ENCODE measurements around the gene ZBTB46.

Gene ZBTB46

DNA sequence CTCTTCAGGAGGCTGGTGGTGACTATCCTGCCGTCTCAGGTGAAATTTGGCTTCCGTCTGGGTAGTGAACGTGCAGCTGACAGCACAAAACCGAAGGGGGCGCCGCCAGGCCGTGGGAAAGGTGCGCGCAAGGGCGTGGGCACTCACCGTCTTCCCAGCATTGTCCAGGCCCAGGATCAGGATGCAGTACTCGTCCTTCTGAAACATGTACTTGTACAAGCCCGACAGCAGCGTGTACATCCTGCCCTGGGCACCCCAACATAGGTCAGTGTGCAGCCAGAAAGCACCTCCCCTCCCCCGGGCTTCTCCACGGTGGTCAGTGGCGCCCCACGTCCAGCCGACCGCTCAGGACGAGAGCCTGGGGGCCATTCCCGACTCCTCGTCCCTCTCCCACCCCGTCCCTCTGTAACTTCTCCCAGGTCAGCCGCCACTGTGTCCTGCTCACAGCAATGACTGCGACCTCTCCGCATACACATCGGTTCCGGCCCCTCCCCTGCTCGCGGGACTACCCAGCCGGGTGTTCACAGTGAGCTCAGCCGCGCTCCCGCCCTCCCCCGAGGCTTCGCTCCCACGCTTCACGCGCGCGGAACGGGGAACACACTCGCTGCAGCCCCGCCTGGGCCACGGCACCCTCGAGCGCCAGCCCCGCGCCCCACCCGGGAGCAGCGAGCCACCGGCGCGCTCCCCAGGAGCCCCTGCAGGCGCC is 124.1 kb downstream of the ZBTB46 start:
- H3K27me3 Mint-ChIP-seq: no peaks in the 10 kb centered on the region
- peaks cover 46% of the 10 kb centered on the region for H3K4me1 Mint-ChIP-seq
- H3K27ac Mint-ChIP-seq (ENCODE audit: low read depth): peak overlapping the region; percentile 82
- no peaks in the 10 kb centered on the region for H3K9me3 Mint-ChIP-seq
- peak overlapping the region; percentile 84 for H3K4me3 Mint-ChIP-seq
- peak; percentile 41 to 44 for DNase-seq (ENCODE audit: low spot score in 2 of 2)
- peak; percentile 66 for ATAC-seq (replicated peaks; ENCODE audit: extremely low read depth, poor library complexity, severe bottlenecking)
- H3K36me3 Mint-ChIP-seq (ENCODE audit: insufficient read depth): peaks cover 45% of the 10 kb centered on the region

DNA sequence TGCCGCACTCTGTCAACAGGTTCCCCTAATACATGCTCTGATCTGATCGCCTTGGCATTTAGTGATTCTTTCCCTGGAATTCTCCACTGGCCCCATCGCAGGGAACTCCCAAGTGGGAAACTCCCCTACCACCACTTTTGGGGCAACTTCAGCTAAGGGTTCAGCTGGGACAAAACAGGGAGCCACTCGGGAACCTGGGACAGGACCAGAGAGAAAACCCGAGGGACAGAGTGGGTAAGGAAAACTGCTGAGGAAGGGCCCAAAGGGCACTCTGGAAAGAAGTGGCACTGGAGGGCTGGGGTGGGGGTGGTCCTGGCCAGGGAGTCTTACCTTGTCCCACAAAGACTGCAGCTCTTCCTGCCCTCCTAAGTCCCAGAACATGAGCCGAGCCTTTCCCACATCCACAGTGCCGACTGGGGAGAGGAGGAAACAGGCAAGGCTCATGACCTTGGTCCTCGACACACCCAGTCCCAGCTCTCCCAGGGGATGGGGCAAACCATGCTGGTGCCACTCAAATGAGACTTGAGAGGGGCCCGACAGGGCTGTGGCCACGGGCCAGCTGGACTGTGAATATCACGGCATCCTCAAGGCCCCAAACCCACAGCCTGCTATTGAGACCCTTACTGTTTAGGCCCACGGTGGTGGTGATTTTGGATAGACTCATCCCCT is 124.9 kb downstream of the ZBTB46 start:
- Mint-ChIP-seq H3K9me3 (no peaks in the 10 kb centered on the region), H3K27me3 (no peaks in the 10 kb centered on the region), H3K36me3 (ENCODE audit: insufficient read depth) (peaks cover 39% of the 10 kb centered on the region), H3K27ac (ENCODE audit: low read depth) (peak overlapping the region; percentile 82), H3K4me3 (peak overlapping the region; percentile 84), H3K4me1 (peaks cover 49% of the 10 kb centered on the region)
- DNase-seq (ENCODE audit: low spot score in 2 of 2) (no peak), ATAC-seq (replicated peaks; ENCODE audit: extremely low read depth, poor library complexity, severe bottlenecking) (no peak)

DNA sequence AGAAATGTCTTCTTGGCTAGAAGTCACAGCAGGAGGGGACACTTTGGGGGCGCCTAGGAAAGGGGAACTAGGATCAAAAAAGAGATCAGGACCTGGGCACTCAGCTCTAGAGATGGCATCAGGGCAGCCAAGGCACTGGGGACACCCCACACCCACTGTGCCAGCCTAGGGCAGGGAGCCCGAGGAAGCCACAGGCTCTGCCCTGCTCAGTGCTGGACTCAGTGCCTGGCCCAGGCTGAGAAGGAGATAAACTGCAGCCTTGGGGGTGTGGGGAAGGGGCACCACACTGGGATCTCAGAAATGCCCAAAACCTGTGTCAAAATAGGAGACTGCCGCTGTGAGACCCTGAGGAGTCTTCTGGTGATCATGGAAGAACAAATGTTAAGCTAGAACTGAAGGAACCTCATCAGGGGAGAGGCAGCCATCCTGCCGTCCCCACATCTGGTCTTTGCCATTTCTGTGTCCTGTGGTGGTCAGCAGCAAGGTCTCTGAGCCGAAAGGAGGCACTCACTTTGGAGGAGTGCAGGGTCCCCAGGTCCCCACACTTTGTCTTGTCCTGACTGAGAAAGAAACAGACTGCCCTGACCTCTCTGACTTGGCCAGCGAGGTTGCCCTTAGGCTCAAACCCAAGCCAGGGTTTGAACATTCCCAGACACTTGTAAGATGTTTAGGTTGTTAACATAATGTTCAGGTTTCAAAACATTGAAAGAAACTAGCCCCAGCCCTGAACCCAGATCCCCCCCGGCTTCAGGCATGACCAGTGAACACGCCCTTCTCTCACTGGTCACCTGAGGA is 125.6 kb downstream of the ZBTB46 start:
- Mint-ChIP-seq H3K27ac (ENCODE audit: low read depth) (no peak overlapping the region), H3K4me3 (peak overlapping the region; percentile 5), H3K27me3 (no peaks in the 10 kb centered on the region), H3K36me3 (ENCODE audit: insufficient read depth) (peaks cover 32% of the 10 kb centered on the region), H3K4me1 (peaks cover 45% of the 10 kb centered on the region), H3K9me3 (no peaks in the 10 kb centered on the region)
- ATAC-seq (replicated peaks; ENCODE audit: extremely low read depth, poor library complexity, severe bottlenecking): no peak
- no peak for DNase-seq (ENCODE audit: low spot score in 2 of 2)

DNA sequence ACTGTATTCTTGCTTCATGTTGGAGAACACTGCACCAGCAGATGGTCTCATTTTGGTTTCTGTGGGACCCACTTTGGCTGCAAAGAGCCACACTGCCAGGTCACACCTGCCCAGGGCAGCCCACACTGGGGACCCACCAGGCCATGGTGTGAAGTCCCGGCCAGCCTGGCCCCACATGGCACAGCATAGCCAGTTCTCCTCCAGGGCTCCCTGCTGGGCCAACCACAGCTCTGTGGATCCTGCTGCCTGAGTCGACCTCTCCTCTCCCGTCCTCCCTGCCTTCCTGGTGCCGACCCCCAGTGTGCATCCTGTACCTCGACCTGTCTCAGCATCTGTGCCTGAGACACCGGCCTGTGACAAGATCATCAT is 126.3 kb downstream of the ZBTB46 start:
- DNase-seq (ENCODE audit: low spot score in 2 of 2) (no peak), ATAC-seq (replicated peaks; ENCODE audit: extremely low read depth, poor library complexity, severe bottlenecking) (no peak)
- Mint-ChIP-seq H3K9me3 (no peaks in the 10 kb centered on the region), H3K36me3 (ENCODE audit: insufficient read depth) (peaks cover 29% of the 10 kb centered on the region), H3K27me3 (no peaks in the 10 kb centered on the region), H3K4me3 (no peak overlapping the region), H3K4me1 (peaks cover 42% of the 10 kb centered on the region), H3K27ac (ENCODE audit: low read depth) (no peak overlapping the region)

DNA sequence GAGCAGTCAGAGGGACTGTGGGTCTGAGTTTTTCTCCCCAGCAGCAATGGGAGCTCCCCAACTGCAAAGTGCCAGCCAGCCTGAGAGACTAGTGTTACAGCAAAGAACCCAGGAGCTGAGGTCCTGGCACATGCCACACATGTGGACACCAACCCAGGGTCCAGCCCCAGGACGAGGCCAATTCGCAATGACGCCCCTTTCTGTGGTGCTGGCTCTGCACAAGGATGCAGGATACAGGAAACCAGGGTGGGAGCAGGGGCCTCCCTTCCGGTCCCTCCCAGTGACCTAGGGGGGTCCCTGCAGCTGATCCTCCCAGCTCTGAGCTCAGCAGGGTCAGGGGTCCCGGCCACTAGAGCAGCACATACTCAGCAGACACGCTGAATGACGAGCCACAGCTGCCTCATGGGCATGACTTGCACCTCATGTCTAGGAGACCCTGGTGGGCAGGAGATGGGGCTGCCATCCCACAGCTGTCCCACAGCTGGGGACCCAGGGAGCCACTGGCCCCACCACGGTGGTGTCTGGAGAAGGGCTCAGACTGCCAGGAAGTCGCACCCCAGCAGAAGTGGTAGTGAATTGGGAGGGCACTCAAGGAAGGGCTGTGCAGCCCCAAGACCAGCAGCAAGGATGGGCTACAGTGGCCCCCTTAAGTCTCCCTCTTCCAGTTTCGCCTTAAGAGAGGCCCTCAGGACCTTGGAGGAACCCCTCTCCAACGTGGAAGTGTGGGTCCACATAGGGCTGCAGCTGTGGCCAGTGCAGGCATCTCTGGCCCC is 126.9 kb downstream of the ZBTB46 start:
- no peaks in the 10 kb centered on the region for H3K27me3 Mint-ChIP-seq
- H3K4me1 Mint-ChIP-seq: peaks cover 47% of the 10 kb centered on the region
- H3K36me3 Mint-ChIP-seq (ENCODE audit: insufficient read depth): peaks cover 28% of the 10 kb centered on the region
- no peak for ATAC-seq (replicated peaks; ENCODE audit: extremely low read depth, poor library complexity, severe bottlenecking)
- DNase-seq (ENCODE audit: low spot score in 2 of 2): no peak
- no peaks in the 10 kb centered on the region for H3K9me3 Mint-ChIP-seq
- no peak overlapping the region for H3K27ac Mint-ChIP-seq (ENCODE audit: low read depth)
- H3K4me3 Mint-ChIP-seq: no peak overlapping the region

DNA sequence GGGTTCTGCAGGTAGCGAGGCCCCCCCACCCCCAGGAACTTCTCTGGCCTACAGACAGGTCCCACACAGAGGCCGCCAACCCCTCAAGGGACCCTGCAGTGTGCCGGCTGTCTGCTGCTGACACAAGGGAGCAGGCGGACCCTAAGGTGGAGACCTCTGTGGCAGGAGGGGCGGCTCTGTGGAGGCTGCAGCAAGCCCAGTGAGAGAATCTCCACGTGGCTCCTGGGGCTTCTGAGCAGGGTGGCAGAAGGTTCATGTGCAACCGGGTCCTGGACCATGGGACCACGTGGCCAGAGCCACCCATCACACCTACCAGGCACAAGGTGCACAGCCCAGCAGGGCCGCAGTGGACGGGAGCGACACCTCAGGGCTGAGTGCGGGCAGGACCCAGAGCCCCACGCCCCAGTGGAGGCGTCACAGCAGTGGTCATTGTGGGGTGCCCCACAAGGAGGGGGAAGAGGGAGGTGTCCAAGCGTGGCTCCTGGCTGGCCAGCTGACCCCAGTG is 127.5 kb downstream of the ZBTB46 start:
- Mint-ChIP-seq H3K27me3 (no peaks in the 10 kb centered on the region), H3K4me1 (peaks cover 43% of the 10 kb centered on the region), H3K9me3 (no peaks in the 10 kb centered on the region), H3K4me3 (no peak overlapping the region), H3K36me3 (ENCODE audit: insufficient read depth) (peaks cover 27% of the 10 kb centered on the region), H3K27ac (ENCODE audit: low read depth) (no peak overlapping the region)
- ATAC-seq (replicated peaks; ENCODE audit: extremely low read depth, poor library complexity, severe bottlenecking): no peak
- DNase-seq (ENCODE audit: low spot score in 2 of 2): no peak

DNA sequence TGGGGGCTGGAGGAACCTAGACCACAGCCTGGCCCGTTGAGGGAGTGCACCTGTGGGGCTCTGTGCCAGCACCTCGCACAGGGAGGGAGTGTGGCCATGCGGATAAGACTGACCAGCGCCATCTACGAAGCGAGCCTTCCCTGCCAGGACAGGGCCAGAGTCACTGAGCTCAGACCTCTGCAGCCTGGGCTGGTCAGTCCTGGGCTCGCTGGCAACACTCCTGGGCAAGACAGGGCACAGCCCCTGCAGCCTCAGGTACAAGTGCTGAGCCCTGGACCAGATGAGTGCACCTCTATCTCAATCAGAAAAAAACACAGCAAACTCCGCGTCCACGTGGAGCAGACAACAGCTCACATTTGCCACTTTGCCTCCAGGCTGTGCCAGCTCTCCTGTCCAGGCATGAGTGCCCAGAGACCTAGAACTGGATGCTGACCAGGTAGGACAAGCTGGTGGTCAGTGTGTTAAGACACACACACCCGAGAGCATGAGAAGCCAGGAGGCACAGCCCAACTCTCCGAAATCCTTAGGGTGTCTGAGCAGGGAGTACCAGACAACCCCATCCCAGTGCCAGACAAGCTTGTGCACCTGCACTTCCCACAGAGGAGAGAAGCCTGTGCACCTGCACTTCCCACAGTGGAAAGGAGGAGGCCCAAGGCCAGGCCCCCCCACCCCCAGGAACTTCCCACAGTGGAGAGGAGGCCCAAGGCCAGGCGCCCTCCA is 128.2 kb downstream of the ZBTB46 start:
- Mint-ChIP-seq H3K4me3 (no peak overlapping the region), H3K27ac (ENCODE audit: low read depth) (no peak overlapping the region), H3K9me3 (no peaks in the 10 kb centered on the region), H3K4me1 (peaks cover 41% of the 10 kb centered on the region), H3K36me3 (ENCODE audit: insufficient read depth) (peaks cover 30% of the 10 kb centered on the region), H3K27me3 (no peaks in the 10 kb centered on the region)
- ATAC-seq (replicated peaks; ENCODE audit: extremely low read depth, poor library complexity, severe bottlenecking) (no peak), DNase-seq (ENCODE audit: low spot score in 2 of 2) (no peak)

DNA sequence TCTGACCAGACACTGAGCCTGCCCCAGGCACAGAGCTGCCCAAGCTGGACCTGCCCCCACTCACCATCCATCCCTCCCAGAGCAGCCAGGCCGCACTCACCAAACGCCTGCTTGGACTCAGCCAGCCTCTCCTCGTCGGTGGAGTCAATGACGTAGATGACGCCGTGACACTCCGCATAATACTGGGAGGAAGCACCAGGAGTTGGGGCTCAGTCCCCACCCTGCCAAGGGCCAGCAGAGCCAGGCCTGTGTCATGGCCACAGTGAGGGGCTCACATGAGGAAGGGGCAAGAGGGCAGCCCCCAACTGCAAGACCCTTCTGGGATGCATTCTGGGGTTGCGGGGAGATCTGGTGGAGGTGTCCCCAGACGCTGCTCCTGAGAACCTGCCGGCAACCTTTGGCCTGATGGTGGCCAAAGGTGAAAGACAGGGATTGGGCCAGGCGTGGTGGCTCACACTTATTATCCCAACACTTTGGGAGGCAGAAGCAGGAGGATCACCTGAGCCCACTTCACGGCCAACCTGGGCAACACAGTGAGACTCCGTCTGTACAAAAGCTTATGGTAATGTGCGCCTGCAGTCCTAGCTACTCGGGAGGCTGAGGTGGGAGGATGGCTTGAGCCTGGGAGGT is 128.9 kb downstream of the ZBTB46 start:
- no peaks in the 10 kb centered on the region for H3K27me3 Mint-ChIP-seq
- peaks cover 28% of the 10 kb centered on the region for H3K36me3 Mint-ChIP-seq (ENCODE audit: insufficient read depth)
- DNase-seq (ENCODE audit: low spot score in 2 of 2) (no peak), ATAC-seq (replicated peaks; ENCODE audit: extremely low read depth, poor library complexity, severe bottlenecking) (no peak)
- H3K9me3 Mint-ChIP-seq: no peaks in the 10 kb centered on the region
- H3K4me1 Mint-ChIP-seq: peaks cover 39% of the 10 kb centered on the region
- no peak overlapping the region for H3K4me3 Mint-ChIP-seq
- peak overlapping the region; percentile 35 for H3K27ac Mint-ChIP-seq (ENCODE audit: low read depth)

DNA sequence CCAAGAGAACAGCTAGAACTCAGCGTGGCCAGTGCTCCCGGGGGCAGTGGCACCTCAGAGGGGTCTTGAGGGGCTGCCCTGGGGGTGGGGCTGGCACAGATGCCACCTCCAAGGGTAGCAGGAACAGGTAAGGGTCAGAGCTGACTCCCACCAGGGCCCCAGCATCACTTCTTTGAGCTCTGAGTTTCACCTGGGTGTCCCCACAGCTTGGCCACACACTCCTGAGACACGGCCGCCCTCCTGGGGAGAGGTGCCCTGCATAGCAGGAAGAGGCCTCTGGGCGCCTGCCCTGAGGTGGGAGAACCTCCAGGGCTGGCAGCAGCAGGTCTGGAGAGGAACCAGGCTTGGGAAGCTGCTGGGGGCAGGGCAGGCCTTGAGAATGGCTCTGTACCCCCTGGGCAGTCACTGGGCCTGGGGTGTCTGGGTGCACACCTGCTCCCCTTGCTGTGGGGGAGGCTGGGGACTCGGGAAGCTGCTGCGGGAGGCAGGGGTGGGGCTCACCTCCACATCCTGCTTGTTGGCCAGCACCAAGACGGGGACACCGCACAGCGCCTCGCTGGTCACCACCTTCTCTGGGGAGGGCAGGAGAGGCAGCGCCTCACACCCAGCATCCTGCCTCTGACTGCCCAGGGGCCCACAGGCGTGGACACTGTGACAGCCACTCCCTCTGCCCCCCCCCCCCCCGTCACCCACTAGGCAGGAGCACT is 129.6 kb downstream of the ZBTB46 start:
- Mint-ChIP-seq H3K4me1 (peaks cover 32% of the 10 kb centered on the region), H3K4me3 (no peak overlapping the region), H3K9me3 (no peaks in the 10 kb centered on the region), H3K27me3 (no peaks in the 10 kb centered on the region), H3K27ac (ENCODE audit: low read depth) (peak overlapping the region; percentile 35), H3K36me3 (ENCODE audit: insufficient read depth) (peaks cover 24% of the 10 kb centered on the region)
- no peak for ATAC-seq (replicated peaks; ENCODE audit: extremely low read depth, poor library complexity, severe bottlenecking)
- DNase-seq (ENCODE audit: low spot score in 2 of 2): no peak

DNA sequence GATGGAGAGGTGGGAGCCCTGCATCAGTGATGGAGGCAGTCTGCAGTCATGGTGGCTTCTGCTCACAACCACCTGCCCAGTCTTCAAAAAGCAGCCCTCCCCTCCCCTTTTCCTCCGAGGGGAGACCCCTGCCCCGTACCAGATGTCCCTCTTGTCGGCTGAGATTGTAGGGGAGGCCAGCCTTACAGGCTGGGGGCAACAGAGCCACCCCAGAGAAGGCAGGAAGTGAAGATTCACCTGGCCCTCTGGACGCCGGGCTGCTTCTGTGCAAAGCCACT is 130.1 kb downstream of the ZBTB46 start:
- Mint-ChIP-seq H3K27me3 (no peaks in the 10 kb centered on the region), H3K27ac (ENCODE audit: low read depth) (no peak overlapping the region), H3K36me3 (ENCODE audit: insufficient read depth) (peaks cover 25% of the 10 kb centered on the region), H3K4me3 (no peak overlapping the region), H3K9me3 (no peaks in the 10 kb centered on the region), H3K4me1 (peaks cover 31% of the 10 kb centered on the region)
- no peak for ATAC-seq (replicated peaks; ENCODE audit: extremely low read depth, poor library complexity, severe bottlenecking)
- DNase-seq (ENCODE audit: low spot score in 2 of 2): no peak
